Measurements from ENCODE around the gene KRTAP10-5.

The KRTAP10-5 gene

DNA sequence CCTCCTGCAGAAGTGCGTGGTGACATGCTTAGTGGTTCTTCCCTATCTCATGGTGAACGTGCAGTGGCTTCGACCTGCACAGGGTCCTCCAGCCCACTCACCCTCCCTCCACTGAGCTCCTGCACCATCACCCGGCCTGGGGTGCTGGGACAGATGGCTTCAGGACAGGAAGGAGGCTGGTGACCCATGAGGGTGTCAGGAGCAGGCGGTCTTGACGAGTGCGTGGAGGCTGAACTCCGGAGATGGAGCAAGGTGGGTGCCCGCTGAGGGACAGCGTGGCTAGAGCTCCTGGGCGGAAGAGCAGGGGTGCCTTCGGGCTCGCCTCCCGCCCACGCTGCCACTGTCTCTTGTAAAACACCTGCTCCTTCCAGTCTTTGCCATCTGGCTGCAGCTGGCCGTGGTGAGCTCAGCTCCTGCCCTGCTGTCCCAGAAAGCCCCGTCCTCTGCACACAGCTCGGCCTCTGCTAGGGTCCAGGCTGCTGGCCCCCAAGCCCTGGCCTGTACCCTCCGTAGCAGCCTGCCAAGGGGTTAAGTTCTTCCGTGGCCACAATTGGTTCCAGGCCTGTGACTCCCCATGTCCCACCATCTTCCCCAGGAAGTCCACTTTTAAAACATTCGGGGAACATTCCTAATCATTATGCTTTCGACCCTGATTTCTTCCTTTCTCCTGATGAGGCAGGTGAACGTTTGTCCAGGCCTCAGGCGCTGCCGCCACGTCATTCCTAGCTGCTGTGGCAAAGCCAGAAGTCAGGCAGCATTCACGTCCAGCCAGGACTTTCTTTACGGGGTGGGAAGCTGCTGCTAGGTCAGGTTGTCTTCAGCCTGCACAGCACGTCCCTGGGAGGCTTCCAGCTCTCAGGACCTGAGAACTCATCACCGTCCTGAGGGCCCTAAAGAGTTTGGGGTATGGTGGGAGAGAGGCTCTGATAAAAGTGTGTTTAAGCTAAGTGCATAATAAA is 48.5 kb downstream of the KRTAP10-5 start:
- Histone ChIP-seq H3K9ac (ENCODE audit: insufficient read length, low read depth) (no peak overlapping the region), H3K36me3 (ENCODE audit: insufficient read depth, insufficient read length, low read length) (no peaks in the 10 kb centered on the region), H3K27me3 (ENCODE audit: insufficient read depth, insufficient read length) (no peaks in the 10 kb centered on the region), H3K4me3 (ENCODE audit: insufficient read length, low read depth) (no peak overlapping the region), H3K9me3 (ENCODE audit: insufficient read depth, low read length) (no peaks in the 10 kb centered on the region), H3K4me1 (ENCODE audit: insufficient read depth, insufficient read length) (no peaks in the 10 kb centered on the region)
- DNase-seq (ENCODE audit: low read depth, low spot score) = no peak
- TF ChIP-seq ZNF274 (IDR thresholded peaks at IDR 0.05; ENCODE audit: low read depth, low read length) (no peak), YY1 (IDR thresholded peaks at IDR 0.05; ENCODE audit: insufficient read depth, insufficient read length) (no peak), SUZ12 (IDR thresholded peaks at IDR 0.05; ENCODE audit: extremely low read depth, insufficient read depth, insufficient read length) (no peak)

DNA sequence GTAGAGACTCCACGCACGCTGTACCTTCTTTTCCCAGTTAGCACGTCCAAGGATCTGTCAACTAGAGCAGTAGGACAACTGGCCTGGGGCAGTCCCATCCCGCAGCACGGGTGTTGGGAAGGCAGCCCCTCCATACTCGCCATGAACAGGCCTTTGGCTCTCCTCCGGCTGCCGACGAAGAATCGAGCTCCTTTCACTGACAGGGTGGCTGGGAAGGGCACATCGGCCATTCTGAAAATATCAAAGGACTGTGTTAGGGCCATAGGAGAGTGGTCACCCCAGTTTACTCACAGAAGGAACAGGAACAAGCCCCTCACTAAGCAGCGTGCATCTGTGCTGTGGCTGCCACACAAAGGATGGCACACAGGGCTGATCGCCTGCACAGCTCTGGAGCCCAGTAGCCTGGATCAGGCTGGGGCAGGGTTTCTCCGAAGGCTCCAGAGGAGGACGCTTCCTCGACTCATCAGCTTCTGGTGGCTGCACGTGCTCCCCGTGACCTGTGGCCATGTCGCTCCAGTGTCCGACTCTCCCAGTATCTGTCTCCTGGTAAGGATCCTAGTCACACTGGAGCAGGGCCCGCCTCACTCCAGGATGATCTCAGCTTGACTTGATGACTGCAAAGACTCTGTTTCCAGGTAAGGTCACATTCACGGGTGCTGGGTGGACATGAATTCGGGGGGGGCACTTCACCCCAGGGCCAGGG is 49.4 kb downstream of the KRTAP10-5 start:
- Histone ChIP-seq H3K36me3 (ENCODE audit: insufficient read depth, insufficient read length, low read length) (no peaks in the 10 kb centered on the region), H3K9me3 (ENCODE audit: insufficient read depth, low read length) (no peaks in the 10 kb centered on the region), H3K4me3 (ENCODE audit: insufficient read length, low read depth) (no peak overlapping the region), H3K9ac (ENCODE audit: insufficient read length, low read depth) (no peak overlapping the region), H3K4me1 (ENCODE audit: insufficient read depth, insufficient read length) (no peaks in the 10 kb centered on the region), H3K27me3 (ENCODE audit: insufficient read depth, insufficient read length) (no peaks in the 10 kb centered on the region)
- TF ChIP-seq SUZ12 (IDR thresholded peaks at IDR 0.05; ENCODE audit: extremely low read depth, insufficient read depth, insufficient read length) (no peak), ZNF274 (IDR thresholded peaks at IDR 0.05; ENCODE audit: low read depth, low read length) (no peak), YY1 (IDR thresholded peaks at IDR 0.05; ENCODE audit: insufficient read depth, insufficient read length) (no peak)
- DNase-seq (ENCODE audit: low read depth, low spot score) = no peak

DNA sequence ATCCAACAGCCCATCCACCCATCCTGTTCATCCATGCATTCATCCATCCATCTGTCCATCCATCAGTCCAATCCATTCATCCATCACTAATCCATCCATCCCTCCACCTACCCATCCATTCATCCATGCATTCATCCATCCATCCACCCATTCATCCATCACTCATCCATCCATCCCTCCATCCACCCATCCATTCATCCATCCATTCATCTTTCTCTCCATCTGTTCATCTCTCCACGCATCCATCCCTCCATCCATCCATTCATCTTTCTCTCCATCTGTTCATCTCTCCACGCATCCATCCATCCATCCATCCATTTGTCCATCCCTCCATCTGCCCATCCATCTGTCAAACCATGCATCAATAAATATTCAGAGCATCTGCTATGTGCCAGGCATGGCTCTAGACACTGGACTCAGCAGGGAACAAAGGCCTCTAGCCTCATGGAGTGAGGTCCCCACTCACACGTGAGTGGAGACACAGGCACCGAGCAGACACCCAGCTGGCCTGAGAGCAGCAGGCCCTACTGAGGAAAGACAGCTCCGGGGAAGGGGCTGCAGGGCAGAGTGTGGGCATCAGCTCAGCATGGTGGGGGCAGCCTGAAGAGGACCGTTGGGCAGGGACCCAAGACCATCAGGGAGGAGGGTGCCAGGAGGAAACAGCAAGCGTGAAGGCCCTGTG is 50.0 kb downstream of the KRTAP10-5 start:
- H3K9ac ChIP-seq (ENCODE audit: insufficient read length, low read depth) = no peak overlapping the region
- no peak for TF ChIP-seq ZNF274 (IDR thresholded peaks at IDR 0.05; ENCODE audit: low read depth, low read length)
- TF ChIP-seq YY1 (IDR thresholded peaks at IDR 0.05; ENCODE audit: insufficient read depth, insufficient read length) = no peak
- TF ChIP-seq SUZ12 (IDR thresholded peaks at IDR 0.05; ENCODE audit: extremely low read depth, insufficient read depth, insufficient read length) = no peak

DNA sequence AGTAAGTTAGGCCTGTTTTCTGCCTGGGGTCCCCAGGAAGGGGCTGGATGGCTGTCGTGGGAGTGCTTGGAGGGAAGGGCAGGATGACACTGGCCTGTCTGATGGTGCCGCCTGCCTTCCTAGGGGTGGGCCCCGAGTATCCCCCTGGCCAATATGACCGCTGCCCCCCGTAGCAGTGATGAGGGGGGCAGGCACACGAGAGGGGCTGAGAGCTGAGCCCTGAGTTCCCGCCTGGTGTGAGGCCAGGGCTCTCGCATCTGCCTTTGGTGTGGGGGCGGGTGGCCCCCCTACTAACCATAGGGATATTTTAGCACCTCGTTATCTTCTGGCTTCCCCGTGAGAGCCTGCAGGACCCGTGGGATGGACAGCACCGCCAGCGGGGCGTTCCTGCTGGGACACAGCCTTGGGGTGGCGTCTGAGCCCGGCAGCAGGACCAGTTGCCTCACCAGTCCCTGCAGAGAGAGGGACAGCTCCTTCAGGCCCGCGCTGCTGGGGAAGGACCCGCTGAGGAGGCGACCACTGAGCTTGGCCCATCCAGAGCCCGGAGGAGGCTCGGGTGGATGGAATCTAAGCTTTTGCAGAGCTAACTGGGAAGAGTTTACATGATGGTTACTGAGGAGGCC is 50.8 kb downstream of the KRTAP10-5 start:
- Histone ChIP-seq H3K36me3 (ENCODE audit: insufficient read depth, insufficient read length, low read length) (no peaks in the 10 kb centered on the region), H3K27me3 (ENCODE audit: insufficient read depth, insufficient read length) (no peaks in the 10 kb centered on the region), H3K4me3 (ENCODE audit: insufficient read length, low read depth) (no peak overlapping the region), H3K9ac (ENCODE audit: insufficient read length, low read depth) (no peak overlapping the region), H3K4me1 (ENCODE audit: insufficient read depth, insufficient read length) (no peaks in the 10 kb centered on the region), H3K9me3 (ENCODE audit: insufficient read depth, low read length) (no peaks in the 10 kb centered on the region)
- DNase-seq (ENCODE audit: low read depth, low spot score) = no peak
- no peak for TF ChIP-seq SUZ12 (IDR thresholded peaks at IDR 0.05; ENCODE audit: extremely low read depth, insufficient read depth, insufficient read length)
- no peak for TF ChIP-seq ZNF274 (IDR thresholded peaks at IDR 0.05; ENCODE audit: low read depth, low read length)
- no peak for TF ChIP-seq YY1 (IDR thresholded peaks at IDR 0.05; ENCODE audit: insufficient read depth, insufficient read length)

More for the DNA sequence above, 50.0 kb downstream of the KRTAP10-5 start:
- Histone ChIP-seq H3K4me3 (ENCODE audit: insufficient read length, low read depth) (no peak overlapping the region), H3K4me1 (ENCODE audit: insufficient read depth, insufficient read length) (no peaks in the 10 kb centered on the region), H3K27me3 (ENCODE audit: insufficient read depth, insufficient read length) (no peaks in the 10 kb centered on the region), H3K9me3 (ENCODE audit: insufficient read depth, low read length) (no peaks in the 10 kb centered on the region), H3K36me3 (ENCODE audit: insufficient read depth, insufficient read length, low read length) (no peaks in the 10 kb centered on the region)
- no peak for DNase-seq (ENCODE audit: low read depth, low spot score)
